K562 (cell line): ENCODE results near the gene ASIC3. TPM values are rescaled to one million over a fixed set of nuclear protein-coding genes. Genes with fewer than 3 reads are reported as not detected.

Source experiments
- CREB1 ChIP-seq, 2 experiments: sonication (generic) in 1 of 2; formaldehyde crosslinking in 1 of 2; IDR thresholded peaks; 2 replicates each; pipeline versions ENCODE4 v1.6.1 to v1.8.0; 2012 to 2022; ENCODE audit warnings: inconsistent platforms in 1 of 2, mild to moderate bottlenecking in 1 of 2, missing genetic modification reagents in 1 of 2, moderate library complexity in 1 of 2
- FOXA1 ChIP-seq: fragments of 450-650 bp; IDR thresholded peaks from 2 replicates; pipeline ENCODE4 v1.6.1; 2016; ENCODE audit warnings: mild to moderate bottlenecking, borderline replicate concordance
- MTA1 ChIP-seq: fragments of 450-650 bp; IDR thresholded peaks from 2 replicates; pipeline ENCODE4 v1.6.1; 2017; ENCODE audit warnings: borderline replicate concordance
- PCBP1 ChIP-seq: fragments of 200-400 bp; formaldehyde crosslinking; IDR thresholded peaks from 2 replicates; pipeline ENCODE4 v1.6.1; 2018; ENCODE audit warnings: mild to moderate bottlenecking, low read depth, low read length; ENCODE audit not compliant: poor library complexity, severe bottlenecking
- RBM17 ChIP-seq: fragments of 200-400 bp; formaldehyde crosslinking; IDR thresholded peaks from 2 replicates; pipeline ENCODE4 v1.6.1; 2017; ENCODE audit warnings: low read depth, mild to moderate bottlenecking, low read length, borderline replicate concordance
- SMAD2 ChIP-seq: fragments of 150-350 bp; IDR thresholded peaks from 2 replicates; pipeline ENCODE4 v1.6.1; 2014; ENCODE audit warnings: low read depth, mild to moderate bottlenecking, low read length
- XRCC4 ChIP-seq: IDR thresholded peaks from one replicate; pipeline ENCODE4 v1.6.1; 2011; ENCODE audit not compliant: insufficient read depth, insufficient read length; ENCODE audit errors: extremely low read depth
- ZNF444 ChIP-seq: fragments of 250-450 bp; sonication (Bioruptor Pico); IDR thresholded peaks from 2 replicates; pipeline ENCODE4 v1.4.0; 2020; ENCODE audit warnings: mild to moderate bottlenecking, moderate library complexity
- ZNF696 ChIP-seq: fragments of 250-450 bp; sonication (Bioruptor Pico); conservative IDR thresholded peaks from 2 replicates; pipeline ENCODE4 v1.4.0; 2020; ENCODE audit warnings: mild to moderate bottlenecking, moderate library complexity
- polyA plus RNA-seq, 8 experiments: library from polyadenylated mRNA; depleted of rRNA in 4 of 8; stranded (reverse) in 5 of 8; unstranded in 3 of 8; fragments of >200 nt; fragmentation: Nextera tagmentation in 2 of 8; fragmentation: Illumina TruSeq in 1 of 8; extraction: Ambion mirVana in 2 of 8; extraction: Trizol in 1 of 8; gene quantifications; 2 replicates each; pipeline versions ENCODE4 v1.2.1 to v1.2.3, GENCODE V29; 2011 to 2014; ENCODE audit warnings: inconsistent platforms in 1 of 8, missing spikeins in 1 of 8
- total RNA-seq, 7 experiments: library from RNA; depleted of rRNA in 6 of 7; stranded (reverse); fragments of >200 nt in 6 of 7; fragmentation: Illumina TruSeq in 2 of 7; extraction: Trizol in 2 of 7; gene quantifications; 2 replicates each; pipeline versions ENCODE4 v1.2.1 to v1.2.3, GENCODE V29; 2011 to 2021; ENCODE audit warnings: low replicate concordance in 1 of 7
- TF ChIP-seq, protein P1 (sequence below): fragments of 450-650 bp; IDR thresholded peaks from one replicate; pipeline ENCODE4 v1.6.1; 2018; ENCODE audit warnings: mild to moderate bottlenecking, moderate library complexity; ENCODE audit not compliant: partially characterized antibody
- TF ChIP-seq, protein P2 (sequence below): fragments of 250-450 bp; sonication (Bioruptor Pico); IDR thresholded peaks from 2 replicates; pipeline ENCODE4 v1.9.0; 2021; ENCODE audit warnings: mild to moderate bottlenecking, inconsistent platforms
- TF ChIP-seq, protein P3 (sequence below): fragments of 450-650 bp; IDR thresholded peaks from 2 replicates; pipeline ENCODE4 v1.6.1; 2018; ENCODE audit warnings: mild to moderate bottlenecking, low read depth; ENCODE audit not compliant: partially characterized antibody
- TF ChIP-seq, protein P4 (sequence below): sonication (generic); formaldehyde crosslinking; IDR thresholded peaks from 2 replicates; pipeline ENCODE4 v1.8.1; 2023; ENCODE audit warnings: mild to moderate bottlenecking, missing genetic modification reagents
- TF ChIP-seq, protein P5 (sequence below): fragments of 250-450 bp; sonication (Bioruptor Pico); IDR thresholded peaks from 2 replicates; pipeline ENCODE4 v1.4.0; 2020
- TF ChIP-seq, protein P6 (sequence below), 3 experiments: IDR thresholded peaks in 2 of 3; conservative IDR thresholded peaks in 1 of 3; 2 replicates each; pipeline ENCODE4 v1.5.1; 2011 to 2012; ENCODE audit warnings: low read length in 3 of 3, mild to moderate bottlenecking in 3 of 3, control low read depth in 2 of 3, improper control_type of control experiment in 1 of 3, inconsistent platforms in 1 of 3, low read depth in 1 of 3, mixed read lengths in 1 of 3, moderate library complexity in 1 of 3; ENCODE audit not compliant: insufficient read depth in 2 of 3

The ASIC3 gene
- total and polyA plus RNA-seq, 9 of the 15 experiments (the other 6 are each of a cell fraction or from before 2014, with no cell fraction given) = 0.11 to 5.0 (median 0.87) TPM

DNA sequence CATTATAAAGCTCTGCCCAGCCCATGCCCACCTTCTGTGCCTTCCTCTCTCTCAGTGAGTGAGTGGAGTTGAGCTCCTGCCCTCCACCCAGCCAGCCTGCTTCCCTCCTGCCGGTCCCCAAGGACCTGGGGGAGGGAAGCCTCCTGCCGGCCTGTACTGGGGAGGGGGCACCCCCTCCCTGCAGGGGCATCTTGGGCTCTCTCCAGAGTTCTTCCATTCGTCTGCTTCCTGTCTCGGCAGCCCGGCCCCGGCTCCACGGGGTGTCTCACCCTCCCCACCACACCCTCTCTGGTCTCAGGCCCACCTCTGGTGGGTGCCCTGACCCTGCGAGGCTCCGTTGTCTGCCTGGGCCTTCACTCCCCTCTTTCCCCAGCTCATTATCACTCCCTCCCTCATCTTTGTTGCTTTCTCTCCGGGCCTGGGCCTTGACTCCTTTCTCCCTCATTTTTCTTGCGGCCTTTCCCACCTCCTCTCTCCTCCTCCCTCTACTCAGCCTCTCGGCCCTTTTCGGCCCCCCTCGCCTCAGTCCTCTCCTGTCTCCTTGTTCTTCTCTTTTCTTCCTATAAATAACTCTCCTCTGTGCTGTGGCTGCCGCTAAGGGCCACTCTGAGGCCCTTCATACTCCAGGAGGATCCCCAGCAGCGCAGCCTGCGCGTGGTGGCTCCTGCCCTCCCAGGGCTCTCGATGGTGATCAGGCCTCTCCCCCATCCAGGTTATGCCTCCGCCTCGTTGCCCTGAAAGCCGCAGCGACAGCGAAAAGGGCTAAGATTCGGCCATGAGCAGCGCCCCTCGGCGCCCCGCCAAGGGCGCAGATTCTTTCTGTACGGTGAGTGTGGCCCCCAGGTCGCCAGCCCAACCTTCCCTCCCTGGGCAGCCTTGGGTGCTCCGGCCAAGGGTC lies 13.1 kb downstream of the ASIC3 start (continued):
- TF ChIP-seq, protein P1, sequence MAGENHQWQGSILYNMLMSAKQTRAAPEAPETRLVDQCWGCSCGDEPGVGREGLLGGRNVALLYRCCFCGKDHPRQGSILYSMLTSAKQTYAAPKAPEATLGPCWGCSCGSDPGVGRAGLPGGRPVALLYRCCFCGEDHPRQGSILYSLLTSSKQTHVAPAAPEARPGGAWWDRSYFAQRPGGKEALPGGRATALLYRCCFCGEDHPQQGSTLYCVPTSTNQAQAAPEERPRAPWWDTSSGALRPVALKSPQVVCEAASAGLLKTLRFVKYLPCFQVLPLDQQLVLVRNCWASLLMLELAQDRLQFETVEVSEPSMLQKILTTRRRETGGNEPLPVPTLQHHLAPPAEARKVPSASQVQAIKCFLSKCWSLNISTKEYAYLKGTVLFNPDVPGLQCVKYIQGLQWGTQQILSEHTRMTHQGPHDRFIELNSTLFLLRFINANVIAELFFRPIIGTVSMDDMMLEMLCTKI = no peak
- no peak for TF ChIP-seq FOXA1
- no peak for TF ChIP-seq ZNF696 (CRISPR knock-in tag)
- TF ChIP-seq, protein P2, sequence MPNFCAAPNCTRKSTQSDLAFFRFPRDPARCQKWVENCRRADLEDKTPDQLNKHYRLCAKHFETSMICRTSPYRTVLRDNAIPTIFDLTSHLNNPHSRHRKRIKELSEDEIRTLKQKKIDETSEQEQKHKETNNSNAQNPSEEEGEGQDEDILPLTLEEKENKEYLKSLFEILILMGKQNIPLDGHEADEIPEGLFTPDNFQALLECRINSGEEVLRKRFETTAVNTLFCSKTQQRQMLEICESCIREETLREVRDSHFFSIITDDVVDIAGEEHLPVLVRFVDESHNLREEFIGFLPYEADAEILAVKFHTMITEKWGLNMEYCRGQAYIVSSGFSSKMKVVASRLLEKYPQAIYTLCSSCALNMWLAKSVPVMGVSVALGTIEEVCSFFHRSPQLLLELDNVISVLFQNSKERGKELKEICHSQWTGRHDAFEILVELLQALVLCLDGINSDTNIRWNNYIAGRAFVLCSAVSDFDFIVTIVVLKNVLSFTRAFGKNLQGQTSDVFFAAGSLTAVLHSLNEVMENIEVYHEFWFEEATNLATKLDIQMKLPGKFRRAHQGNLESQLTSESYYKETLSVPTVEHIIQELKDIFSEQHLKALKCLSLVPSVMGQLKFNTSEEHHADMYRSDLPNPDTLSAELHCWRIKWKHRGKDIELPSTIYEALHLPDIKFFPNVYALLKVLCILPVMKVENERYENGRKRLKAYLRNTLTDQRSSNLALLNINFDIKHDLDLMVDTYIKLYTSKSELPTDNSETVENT (CRISPR knock-in tag) = 0 out of 2 replicates have a peak, but pooled peaks have one; percentile 53
- 0 out of 2 replicates have a peak, but pooled peaks have one; percentile 26 for TF ChIP-seq MTA1
- TF ChIP-seq, protein P3, sequence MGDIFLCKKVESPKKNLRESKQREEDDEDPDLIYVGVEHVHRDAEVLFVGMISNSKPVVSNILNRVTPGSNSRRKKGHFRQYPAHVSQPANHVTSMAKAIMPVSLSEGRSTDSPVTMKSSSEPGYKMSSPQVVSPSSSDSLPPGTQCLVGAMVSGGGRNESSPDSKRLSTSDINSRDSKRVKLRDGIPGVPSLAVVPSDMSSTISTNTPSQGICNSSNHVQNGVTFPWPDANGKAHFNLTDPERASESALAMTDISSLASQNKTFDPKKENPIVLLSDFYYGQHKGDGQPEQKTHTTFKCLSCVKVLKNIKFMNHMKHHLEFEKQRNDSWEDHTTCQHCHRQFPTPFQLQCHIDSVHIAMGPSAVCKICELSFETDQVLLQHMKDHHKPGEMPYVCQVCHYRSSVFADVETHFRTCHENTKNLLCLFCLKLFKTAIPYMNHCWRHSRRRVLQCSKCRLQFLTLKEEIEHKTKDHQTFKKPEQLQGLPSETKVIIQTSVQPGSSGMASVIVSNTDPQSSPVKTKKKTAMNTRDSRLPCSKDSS = no peak
- TF ChIP-seq CREB1 (IDR thresholded peaks at IDR 0.05) = peak; percentile 18; the same call in 1 of the 2 replicates
- no peak for TF ChIP-seq CREB1 (CRISPR knock-in tag; IDR thresholded peaks at IDR 0.05)
- TF ChIP-seq, protein P4, sequence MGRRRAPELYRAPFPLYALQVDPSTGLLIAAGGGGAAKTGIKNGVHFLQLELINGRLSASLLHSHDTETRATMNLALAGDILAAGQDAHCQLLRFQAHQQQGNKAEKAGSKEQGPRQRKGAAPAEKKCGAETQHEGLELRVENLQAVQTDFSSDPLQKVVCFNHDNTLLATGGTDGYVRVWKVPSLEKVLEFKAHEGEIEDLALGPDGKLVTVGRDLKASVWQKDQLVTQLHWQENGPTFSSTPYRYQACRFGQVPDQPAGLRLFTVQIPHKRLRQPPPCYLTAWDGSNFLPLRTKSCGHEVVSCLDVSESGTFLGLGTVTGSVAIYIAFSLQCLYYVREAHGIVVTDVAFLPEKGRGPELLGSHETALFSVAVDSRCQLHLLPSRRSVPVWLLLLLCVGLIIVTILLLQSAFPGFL (CRISPR knock-in tag) = peak; percentile 63; the same call in 1 of the 2 replicates
- TF ChIP-seq RBM17 = no peak
- TF ChIP-seq, protein P5, sequence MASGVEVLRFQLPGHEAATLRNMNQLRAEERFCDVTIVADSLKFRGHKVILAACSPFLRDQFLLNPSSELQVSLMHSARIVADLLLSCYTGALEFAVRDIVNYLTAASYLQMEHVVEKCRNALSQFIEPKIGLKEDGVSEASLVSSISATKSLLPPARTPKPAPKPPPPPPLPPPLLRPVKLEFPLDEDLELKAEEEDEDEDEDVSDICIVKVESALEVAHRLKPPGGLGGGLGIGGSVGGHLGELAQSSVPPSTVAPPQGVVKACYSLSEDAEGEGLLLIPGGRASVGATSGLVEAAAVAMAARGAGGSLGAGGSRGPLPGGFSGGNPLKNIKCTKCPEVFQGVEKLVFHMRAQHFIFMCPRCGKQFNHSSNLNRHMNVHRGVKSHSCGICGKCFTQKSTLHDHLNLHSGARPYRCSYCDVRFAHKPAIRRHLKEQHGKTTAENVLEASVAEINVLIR (CRISPR knock-in tag) = no peak
- TF ChIP-seq, protein P6, sequence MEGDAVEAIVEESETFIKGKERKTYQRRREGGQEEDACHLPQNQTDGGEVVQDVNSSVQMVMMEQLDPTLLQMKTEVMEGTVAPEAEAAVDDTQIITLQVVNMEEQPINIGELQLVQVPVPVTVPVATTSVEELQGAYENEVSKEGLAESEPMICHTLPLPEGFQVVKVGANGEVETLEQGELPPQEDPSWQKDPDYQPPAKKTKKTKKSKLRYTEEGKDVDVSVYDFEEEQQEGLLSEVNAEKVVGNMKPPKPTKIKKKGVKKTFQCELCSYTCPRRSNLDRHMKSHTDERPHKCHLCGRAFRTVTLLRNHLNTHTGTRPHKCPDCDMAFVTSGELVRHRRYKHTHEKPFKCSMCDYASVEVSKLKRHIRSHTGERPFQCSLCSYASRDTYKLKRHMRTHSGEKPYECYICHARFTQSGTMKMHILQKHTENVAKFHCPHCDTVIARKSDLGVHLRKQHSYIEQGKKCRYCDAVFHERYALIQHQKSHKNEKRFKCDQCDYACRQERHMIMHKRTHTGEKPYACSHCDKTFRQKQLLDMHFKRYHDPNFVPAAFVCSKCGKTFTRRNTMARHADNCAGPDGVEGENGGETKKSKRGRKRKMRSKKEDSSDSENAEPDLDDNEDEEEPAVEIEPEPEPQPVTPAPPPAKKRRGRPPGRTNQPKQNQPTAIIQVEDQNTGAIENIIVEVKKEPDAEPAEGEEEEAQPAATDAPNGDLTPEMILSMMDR (IDR thresholded peaks at IDR 0.05 in 2 of 3, conservative IDR thresholded peaks at IDR 0.05 in 1 of 3; ENCODE audit: insufficient read depth in 2 of 3, low read depth in 1 of 3, low read length in 3 of 3) = 0 out of 6 replicates have a peak, but pooled peaks of 1 of the 3 experiments have one; percentile 0
- TF ChIP-seq ZNF444 (CRISPR knock-in tag) = no peak
- peak; percentile 34 for TF ChIP-seq PCBP1
- TF ChIP-seq XRCC4 = no peak
- TF ChIP-seq SMAD2 = no peak
